ENCODE results near the gene DCUN1D1.
"Not testable (repeated sequence)": the region's sequence is repeated elsewhere in the genome, so short reads cannot be mapped to it uniquely, and the experiment has no call there.

The DCUN1D1 gene
- total RNA-seq: 30.2 to 144 (median 86.6) reads per million in 18 experiments

DNA sequence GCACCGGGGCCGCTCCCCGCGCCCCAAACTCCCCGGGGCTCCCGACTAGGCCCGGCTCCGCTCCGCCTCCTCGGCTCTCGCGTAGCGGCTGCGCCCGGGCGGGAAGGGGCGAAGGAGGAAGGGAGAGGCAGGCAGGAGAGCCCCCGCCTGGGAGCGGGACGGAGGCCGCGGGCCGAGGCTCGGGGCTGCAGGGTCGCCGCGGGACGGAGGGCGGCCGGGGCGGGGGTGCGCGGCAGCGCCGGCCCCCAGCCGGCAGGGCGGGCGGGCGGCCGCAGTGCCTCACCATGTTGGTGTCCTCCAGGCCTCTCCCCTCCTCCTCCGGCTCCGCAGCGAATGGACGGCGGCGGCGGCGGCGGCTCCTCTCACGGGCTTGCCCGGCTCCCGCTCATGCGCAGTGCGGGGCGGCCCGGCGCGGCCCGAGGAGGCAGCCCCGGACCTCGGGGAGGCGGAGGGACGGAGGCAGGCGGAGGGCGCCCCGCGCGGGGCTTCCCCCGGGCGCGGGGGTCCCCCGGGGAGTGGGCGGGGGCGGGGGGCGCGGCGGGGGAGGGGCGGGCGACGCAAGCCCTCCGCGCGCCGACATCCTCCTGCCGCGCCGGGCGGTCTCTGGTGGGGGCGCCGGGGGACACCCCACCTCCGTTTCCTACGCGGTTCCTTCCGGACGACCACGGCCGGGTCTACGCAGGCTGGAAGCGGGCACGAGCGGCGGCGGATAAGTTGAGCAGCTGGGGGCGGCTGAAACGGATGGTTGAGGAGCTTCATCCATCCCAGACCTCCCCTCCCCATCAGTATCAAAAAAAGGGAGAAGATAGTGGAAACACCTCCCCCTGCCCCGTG, at the start of gene DCUN1D1:
Gene DCUN1D1, minus strand, starts transcription at position 335 of the 834 bp plus-strand sequence. Its CDS starts 49 bp downstream, at position 286.
- DNase-seq: peak; percentile 85 to 89

DNA sequence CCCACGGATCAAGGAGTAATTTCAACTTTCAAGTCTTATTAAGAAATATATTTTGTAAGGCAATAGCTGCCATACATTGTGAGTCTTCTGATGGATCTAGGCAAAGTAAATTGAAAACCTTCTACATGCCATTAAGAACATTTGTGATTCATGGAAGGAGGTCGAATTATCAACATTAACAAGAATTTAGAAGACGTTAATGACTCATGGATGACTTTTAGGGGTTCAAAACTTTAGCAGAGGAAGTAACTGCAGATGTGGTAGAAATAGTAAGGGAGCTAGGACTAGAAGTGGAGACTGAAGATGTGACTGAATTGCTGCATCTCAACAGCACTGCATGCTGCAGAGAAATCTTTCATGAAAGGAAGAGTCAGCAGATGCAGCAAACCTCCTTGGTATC, 48.1 kb upstream of the DCUN1D1 start:
- no peak for DNase-seq

DNA sequence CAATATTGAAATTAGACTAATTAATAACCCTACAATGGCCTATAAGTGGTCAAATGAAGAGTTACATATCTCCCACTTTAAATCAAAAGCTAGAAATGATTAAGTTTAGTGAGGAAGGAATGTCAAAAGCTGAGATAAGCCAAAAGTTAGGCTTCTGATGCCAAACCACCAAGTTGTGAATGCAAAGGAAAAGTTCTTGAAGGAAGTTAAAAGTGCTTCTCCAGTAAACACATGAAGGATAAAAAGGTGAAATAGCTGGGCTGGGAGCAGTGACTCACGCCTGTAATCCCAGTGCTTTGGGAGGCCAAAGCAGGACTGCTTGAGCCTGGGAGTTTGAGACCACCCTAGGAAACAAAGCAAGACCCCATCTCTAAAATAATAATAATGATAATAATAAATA, 46.9 kb upstream of the DCUN1D1 start:
- no peak for DNase-seq

- DNase-seq: no peak
These were observed 42.7 kb upstream of the DCUN1D1 start for GRCh38 chr3:183022936-183023516.

DNA sequence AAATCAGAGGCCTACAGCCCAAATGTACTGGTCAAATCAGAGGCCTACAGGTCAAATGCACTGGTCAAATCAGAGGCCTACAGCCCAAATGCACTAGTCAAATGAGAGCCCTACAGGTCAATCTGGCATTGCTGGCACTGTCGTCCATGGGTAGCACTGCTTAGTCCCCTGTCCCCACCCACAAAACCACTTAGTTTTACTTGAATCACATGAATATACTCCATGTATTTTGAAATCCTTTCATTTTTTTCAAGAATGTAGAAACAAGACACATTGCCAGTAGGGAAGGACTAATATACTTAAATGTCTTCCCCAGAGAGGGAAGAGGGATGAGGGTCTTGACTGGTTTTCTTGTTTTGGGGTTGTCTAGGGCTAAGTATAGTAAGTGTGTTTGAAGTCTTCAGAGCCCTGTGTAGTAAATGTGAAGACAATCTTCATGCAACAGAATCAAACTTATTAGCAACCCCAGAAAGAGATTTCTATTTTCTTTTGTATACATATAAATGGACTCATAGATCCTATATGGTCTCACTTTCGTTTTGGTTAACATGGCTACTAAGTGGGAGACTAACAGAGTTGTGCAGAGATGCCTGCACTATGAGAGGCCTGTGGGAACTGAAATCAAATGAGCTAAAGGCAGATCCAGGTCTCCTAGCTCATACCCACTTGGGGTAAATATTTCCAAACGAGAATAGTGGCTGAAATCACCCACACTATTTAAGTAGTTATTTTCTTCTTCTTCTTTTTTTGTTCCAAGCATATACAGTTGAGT, 38.3 kb upstream of the DCUN1D1 start:
- no peak for DNase-seq

GRCh38 chr3:183015185-183015584, 34.8 kb upstream of the DCUN1D1 start:
- DNase-seq: no peak

DNA sequence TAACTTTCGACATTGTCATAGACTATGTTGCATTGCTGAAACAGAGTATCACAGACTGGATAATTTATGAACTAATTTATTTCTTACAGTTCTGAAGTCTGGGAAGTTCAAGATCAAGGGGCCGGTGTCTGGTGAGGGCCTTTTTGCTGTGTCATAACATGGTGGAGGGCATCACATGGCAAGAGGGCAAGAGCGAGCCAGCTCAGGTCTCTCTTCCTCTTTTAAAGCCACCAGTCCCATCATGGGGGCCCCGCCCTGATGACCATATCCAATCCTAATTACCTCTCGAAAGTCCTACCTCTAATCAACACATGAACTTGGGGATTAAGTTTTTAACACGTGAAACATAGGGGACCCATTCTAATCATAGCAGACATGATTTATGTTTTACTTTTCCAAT, 33.5 kb upstream of the DCUN1D1 start:
- peak; percentile 9 to 37 for DNase-seq

DNA sequence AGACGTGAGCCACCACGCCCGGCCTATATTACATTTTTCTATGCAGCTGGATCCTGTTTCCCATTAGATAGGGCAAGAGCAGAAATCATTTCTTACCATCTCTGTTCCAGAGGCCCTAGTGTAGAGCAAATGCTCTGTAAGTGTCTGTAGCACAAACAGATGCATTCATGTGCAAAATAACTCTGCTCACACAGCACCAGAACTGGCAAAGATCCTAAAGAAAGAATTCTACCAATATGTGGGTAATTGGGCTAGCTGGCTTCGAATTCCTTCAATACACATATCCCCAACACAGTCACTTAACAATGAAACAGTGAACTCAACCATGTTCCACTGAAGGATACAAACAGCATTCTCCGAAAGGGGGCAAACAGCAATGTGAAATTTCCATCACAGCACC, 32.7 kb upstream of the DCUN1D1 start:
- no peak for DNase-seq

- no peak for DNase-seq
These were observed 28.5 kb upstream of the DCUN1D1 start for GRCh38 chr3:183008800-183009199.

DNA sequence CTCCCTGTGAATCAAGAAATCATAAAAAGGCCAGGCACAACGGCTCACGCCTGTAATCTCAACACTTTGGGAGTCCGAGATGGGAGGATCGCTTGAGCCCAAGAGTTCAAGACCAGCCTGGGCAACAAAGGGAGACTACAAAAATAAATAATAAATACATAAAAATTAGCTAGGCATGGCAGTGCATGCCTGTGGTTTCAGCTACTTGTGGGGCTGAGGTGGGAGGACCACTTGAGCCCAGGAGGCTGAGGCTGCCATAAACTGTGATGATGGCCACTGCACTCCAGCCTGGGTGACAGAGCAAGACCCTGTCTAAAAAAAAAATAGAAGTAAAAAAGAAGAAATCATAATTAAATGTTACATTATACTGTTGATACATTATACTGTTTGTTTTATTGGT, 28.0 kb upstream of the DCUN1D1 start:
- DNase-seq: no peak

DNA sequence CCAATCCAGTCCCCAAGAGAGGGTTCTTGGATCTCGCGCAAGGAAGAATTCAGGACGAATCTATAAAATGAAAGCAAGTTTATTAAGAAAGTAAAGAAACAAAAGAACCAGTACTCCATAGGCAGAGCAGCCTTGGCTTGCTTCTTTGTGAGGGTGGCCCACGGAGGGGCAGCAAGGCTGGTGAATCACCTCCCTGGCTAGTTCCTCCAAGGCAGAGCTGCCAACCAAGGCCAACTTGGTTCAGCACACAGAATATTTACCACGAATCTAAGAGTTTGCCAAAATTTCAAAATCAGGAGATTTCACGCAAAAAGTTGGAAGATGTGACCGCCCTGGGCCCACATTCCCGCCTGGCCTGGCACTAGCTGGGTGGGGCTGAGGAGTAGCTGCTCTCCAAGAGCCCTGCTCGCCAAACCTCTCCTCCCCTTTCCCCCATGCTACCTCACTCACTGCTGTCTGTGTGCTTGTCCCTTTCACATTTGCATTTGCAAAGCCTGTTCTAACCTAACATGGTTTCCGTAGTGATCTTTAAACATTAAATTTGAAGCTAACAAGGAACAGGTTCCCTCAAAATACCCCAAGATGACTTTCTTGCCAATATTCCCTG, 26.2 kb upstream of the DCUN1D1 start:
- DNase-seq: no peak

GRCh38 chr3:182999767-183000166, 19.4 kb upstream of the DCUN1D1 start:
- no peak for DNase-seq

- not testable (repeated sequence) for DNase-seq
These were observed 13.3 kb upstream of the DCUN1D1 start for GRCh38 chr3:182993486-182994201.

- DNase-seq: no peak
These were observed 9.2 kb upstream of the DCUN1D1 start for GRCh38 chr3:182989566-182989965.

DNA sequence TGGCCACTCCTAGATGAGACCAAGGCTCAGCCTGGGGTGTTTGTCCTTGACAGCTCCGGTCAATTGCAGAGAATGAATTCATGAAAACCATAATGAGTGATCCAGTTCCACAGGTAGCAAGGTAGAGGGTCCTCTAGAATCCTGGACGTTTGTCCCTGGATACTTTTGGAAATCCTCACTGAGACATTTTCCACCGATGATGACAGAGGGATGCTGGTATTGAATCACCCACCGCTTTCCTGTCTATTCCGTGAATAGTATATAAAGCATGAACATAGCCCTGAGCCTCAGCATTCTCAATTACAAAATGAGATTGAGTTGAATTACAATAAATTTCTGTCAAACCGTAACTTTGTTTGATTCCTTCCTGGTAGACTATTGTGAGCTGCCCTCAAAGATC, 5.7 kb upstream of the DCUN1D1 start:
- no peak for DNase-seq

DNA sequence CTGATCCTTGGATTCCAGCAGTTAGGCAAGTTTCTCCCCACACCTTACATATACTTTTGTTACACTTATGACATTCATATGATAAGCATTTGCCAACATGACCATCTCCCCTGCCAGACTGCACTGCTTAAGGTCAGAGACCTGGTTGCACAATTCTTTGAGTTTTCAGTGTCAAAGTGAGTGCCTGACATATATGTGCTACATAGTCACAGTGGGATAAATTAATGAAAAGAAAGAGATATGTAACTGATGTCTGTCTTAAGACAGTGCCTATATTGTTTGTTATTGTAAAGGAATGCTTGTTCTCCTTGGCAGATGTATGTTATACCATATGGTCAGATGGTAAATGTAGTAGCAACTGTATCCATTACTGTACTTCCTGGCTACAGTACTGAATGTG, 3.5 kb upstream of the DCUN1D1 start:
- DNase-seq: no peak

GRCh38 chr3:182981038-182981380, 671 bp upstream of the DCUN1D1 start:
- DNase-seq: no peak

GRCh38 chr3:182979674-182980191, 605 bp downstream of the DCUN1D1 start:
- peak; percentile 25 to 38 for DNase-seq

- no peak for DNase-seq
These were observed 1.1 kb downstream of the DCUN1D1 start for GRCh38 chr3:182979103-182979673.

- DNase-seq: no peak
These were observed 2.0 kb downstream of the DCUN1D1 start for GRCh38 chr3:182978387-182978786.

DNA sequence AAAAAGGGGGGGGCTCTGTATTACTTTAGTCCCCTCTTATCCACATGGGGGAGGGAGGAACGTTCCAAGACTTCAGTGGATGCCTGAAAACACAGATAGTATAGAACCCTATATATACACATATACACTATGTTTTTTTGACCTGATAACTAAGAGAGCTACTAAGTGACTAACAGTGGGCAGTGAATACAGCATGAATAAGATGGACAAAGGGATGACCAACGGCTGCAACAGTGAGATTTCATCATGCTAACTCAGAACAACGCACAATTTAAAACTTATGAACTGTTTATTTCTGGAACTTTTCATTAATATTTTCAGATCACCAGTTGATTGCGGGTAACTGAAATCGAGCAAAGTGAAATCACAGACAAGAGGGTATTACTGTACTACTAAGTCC, 7.3 kb downstream of the DCUN1D1 start:
- DNase-seq: no peak

DNA sequence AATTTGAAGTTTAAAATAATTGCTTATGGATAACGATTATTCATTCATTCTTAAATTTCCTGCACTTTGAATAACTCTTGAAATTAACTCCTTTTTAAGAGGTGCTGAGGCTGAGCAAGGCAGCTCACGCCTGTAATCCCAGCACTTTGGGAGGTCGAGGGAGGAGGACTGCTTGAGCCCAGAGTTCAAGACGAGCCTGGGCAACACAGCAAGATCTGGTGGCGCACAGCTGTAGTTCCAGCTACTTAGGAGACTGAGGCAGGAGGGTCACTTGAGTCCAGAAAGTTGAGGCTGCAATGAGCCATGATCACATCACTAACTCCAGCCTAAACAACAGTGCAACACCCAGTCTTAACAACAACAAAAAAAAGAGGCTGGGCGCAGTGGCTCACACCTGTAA, 8.0 kb downstream of the DCUN1D1 start:
- DNase-seq: no peak

Data from inflammatory macrophage (primary cell).